Measurements from ENCODE around the gene TMEM161B.

TMEM161B gene

GRCh38 chr5:88268385-88269184 is at the start of gene TMEM161B:
TMEM161B (minus strand) TSS chr5:88268845; CDS start chr5:88268723, 122 bp downstream.
- H3K4me3 ChIP-seq (ENCODE audit: low read depth, low read length), result peak within 1 kb of the TSS; percentile 67
- TF ChIP-seq, protein P1, sequence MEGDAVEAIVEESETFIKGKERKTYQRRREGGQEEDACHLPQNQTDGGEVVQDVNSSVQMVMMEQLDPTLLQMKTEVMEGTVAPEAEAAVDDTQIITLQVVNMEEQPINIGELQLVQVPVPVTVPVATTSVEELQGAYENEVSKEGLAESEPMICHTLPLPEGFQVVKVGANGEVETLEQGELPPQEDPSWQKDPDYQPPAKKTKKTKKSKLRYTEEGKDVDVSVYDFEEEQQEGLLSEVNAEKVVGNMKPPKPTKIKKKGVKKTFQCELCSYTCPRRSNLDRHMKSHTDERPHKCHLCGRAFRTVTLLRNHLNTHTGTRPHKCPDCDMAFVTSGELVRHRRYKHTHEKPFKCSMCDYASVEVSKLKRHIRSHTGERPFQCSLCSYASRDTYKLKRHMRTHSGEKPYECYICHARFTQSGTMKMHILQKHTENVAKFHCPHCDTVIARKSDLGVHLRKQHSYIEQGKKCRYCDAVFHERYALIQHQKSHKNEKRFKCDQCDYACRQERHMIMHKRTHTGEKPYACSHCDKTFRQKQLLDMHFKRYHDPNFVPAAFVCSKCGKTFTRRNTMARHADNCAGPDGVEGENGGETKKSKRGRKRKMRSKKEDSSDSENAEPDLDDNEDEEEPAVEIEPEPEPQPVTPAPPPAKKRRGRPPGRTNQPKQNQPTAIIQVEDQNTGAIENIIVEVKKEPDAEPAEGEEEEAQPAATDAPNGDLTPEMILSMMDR (IDR thresholded peaks at IDR 0.05; ENCODE audit: low read depth, low read length, missing control alignments), result no peak
- peak; percentile 94 for DNase-seq (ENCODE audit: low read depth)

DNA sequence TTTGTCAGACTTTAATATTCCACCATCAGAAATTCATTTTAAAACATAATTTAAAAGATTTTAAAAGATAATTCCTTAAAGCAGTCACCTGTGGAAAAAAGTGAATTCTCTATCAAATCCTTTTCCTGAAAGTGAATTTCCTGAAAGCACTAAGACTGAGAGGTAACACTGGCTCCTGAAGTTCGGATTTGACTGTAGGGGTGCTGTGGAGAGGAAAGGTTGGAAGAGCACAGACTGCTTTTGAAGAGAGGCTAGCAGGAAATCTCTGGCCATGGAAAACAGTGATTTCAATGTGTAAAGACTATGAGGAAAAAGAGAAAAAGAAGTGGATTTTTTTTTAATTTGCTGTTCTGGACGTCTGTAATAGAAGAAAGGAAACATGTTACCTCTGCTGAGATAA is 35.7 kb upstream of the TMEM161B start:
- TF ChIP-seq, protein P1 (IDR thresholded peaks at IDR 0.05; ENCODE audit: low read depth, low read length, missing control alignments), result no peak
- no peak for DNase-seq (ENCODE audit: low read depth)
- H3K4me3 ChIP-seq (ENCODE audit: low read depth, low read length), result no peak overlapping the region

GRCh38 chr5:88298425-88298824 is 29.8 kb upstream of the TMEM161B start:
- TF ChIP-seq, protein P1 (IDR thresholded peaks at IDR 0.05; ENCODE audit: low read depth, low read length, missing control alignments), result no peak
- no peak for DNase-seq (ENCODE audit: low read depth)

DNA sequence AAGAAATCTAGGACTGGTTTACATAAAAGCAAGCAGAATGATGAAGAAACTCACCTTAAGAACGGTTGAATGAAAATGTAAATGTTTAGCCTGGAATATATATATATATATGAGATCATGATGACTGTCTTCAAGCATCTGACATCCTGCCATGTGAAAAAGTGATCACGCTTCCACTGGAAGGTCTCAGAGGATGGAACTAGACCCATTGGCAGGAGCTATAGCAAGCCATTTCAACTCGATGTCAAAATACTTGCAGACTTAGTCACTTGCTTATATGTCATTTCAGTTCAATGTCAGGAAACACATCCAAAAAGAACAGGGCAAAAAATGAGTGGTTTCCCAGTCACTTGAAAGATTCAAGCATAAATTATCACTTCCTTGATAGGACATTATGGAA is 22.2 kb upstream of the TMEM161B start:
- H3K4me3 ChIP-seq (ENCODE audit: low read depth, low read length), result no peak overlapping the region
- no peak for DNase-seq (ENCODE audit: low read depth)
- TF ChIP-seq, protein P1 (IDR thresholded peaks at IDR 0.05; ENCODE audit: low read depth, low read length, missing control alignments), result no peak

More at GRCh38 chr5:88298425-88298824, 29.8 kb upstream of the TMEM161B start:
- H3K4me3 ChIP-seq (ENCODE audit: low read depth, low read length), result no peak overlapping the region

DNA sequence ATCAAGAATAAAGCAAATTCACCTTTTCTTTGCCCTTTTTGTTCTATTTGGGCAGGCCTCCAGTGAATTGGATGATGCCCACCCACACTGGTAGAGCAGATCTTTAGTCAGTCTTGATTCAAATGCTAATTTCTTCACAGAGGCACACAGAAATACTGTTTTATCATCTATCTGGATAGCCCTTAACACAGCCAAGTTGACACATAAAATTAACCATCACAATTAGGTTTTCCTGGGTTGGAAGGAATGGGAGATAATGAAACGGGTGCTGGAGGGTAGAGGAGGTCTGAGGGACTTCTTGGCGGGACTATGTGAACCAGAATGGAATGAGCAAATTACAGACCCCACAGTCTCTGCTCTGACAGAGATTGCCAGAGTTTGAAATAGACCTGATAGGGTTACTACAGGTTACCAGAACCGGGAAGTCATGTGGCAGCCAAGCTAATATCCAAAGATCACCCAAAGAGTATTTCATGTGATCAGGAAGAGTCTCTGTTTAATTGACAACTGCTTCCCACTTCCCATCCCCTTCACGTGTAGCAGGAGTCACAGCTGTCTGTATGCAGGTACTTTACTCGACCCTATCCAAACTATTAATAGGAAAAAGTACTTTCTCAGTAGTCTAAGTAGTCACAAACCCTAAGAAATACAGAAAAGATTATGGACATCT is 20.0 kb upstream of the TMEM161B start:
- no peak for DNase-seq (ENCODE audit: low read depth)
- TF ChIP-seq, protein P1 (IDR thresholded peaks at IDR 0.05; ENCODE audit: low read depth, low read length, missing control alignments), result no peak

DNA sequence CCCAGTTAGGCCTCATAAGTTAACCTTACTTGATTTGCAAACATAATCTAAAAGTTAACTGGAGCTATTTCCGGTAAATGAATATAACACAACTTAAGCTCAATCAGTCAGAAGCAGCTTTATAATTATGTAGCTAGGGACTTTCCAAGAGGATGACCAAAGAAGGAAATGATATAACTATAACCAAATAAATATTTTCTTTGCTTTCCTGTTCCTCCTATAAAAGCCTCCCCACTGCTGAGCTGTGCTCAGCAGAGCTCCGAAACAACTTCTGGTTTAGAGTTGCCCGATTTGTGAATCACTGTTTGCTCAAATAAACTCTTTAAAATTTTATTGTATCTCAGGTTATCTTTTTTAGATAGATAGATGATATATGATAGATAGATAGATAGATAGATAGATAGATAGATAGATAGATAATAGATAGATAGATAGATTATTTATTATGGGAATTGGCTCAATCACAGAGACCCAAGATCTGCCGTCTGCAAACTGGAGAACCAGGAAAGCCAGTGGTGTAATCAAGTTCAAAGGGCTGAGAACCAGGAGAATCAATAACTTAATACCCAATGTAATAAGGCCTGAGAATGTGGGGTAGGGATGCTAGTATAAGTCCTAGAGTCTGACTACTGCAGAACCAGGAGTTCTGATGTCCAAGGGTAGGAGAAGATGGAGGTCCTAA is 19.3 kb upstream of the TMEM161B start:
- TF ChIP-seq, protein P1 (IDR thresholded peaks at IDR 0.05; ENCODE audit: low read depth, low read length, missing control alignments), result no peak
- H3K4me3 ChIP-seq (ENCODE audit: low read depth, low read length), result no peak overlapping the region
- DNase-seq (ENCODE audit: low read depth), result no peak

More for the DNA sequence above, 20.0 kb upstream of the TMEM161B start:
- no peak overlapping the region for H3K4me3 ChIP-seq (ENCODE audit: low read depth, low read length)
